SK-N-SH treated with all-trans-retinoic acid at 6 μM for 48 hours (cell line): Measurements from ENCODE around the gene PGK1.

Experiments
- ATAC-seq: fragments of 200-7000 bp; cut with Tn5 transposase; 3 replicates; pipeline ENCODE4 v1.9.1; 2020; ENCODE audit warnings: mild to moderate bottlenecking, moderate library complexity
- ARNTL ChIP-seq: fragments of 450-650 bp; formaldehyde crosslinking; IDR thresholded peaks from 2 replicates; pipeline ENCODE4 v1.5.0; 2020; ENCODE audit warnings: low read depth, mild to moderate bottlenecking, moderate library complexity, borderline replicate concordance
- BACH2 ChIP-seq: fragments of 250-450 bp; sonication (Bioruptor Pico); IDR thresholded peaks from 2 replicates; pipeline ENCODE4 v1.9.0; 2021; ENCODE audit warnings: mild to moderate bottlenecking, borderline replicate concordance
- ESRRG ChIP-seq: fragments of 250-450 bp; sonication (Bioruptor Pico); IDR thresholded peaks from 2 replicates; pipeline ENCODE4 v1.6.1; 2021; ENCODE audit warnings: mild to moderate bottlenecking
- ISL1 ChIP-seq: fragments of 250-450 bp; sonication (Bioruptor Pico); IDR thresholded peaks from 2 replicates; pipeline ENCODE4 v2.1.2; 2022; ENCODE audit warnings: mild to moderate bottlenecking, moderate library complexity
- OSR1 ChIP-seq: fragments of 250-450 bp; sonication (Bioruptor Pico); IDR thresholded peaks from 2 replicates; pipeline ENCODE4 v1.8.0; 2022; ENCODE audit warnings: moderate library complexity, mild to moderate bottlenecking, inconsistent platforms
- POU6F1 ChIP-seq: fragments of 250-450 bp; sonication (Bioruptor Pico); IDR thresholded peaks from 2 replicates; pipeline ENCODE4 v1.8.0; 2021; ENCODE audit warnings: low read depth, mild to moderate bottlenecking, moderate library complexity, borderline replicate concordance
- PPARA ChIP-seq: fragments of 250-450 bp; sonication (Bioruptor Pico); IDR thresholded peaks from 2 replicates; pipeline ENCODE4 v1.5.0; 2020; ENCODE audit warnings: mild to moderate bottlenecking, borderline replicate concordance
- RARB ChIP-seq: fragments of 250-450 bp; sonication (Bioruptor Pico); IDR thresholded peaks from 2 replicates; pipeline ENCODE4 v1.8.0; 2021; ENCODE audit warnings: mild to moderate bottlenecking, moderate library complexity
- SNAI2 ChIP-seq: fragments of 250-450 bp; sonication (Bioruptor Pico); IDR thresholded peaks from 2 replicates; pipeline ENCODE4 v1.5.0; 2020; ENCODE audit warnings: mild to moderate bottlenecking, moderate library complexity
- TCF4 ChIP-seq: fragments of 250-450 bp; sonication (Bioruptor Pico); IDR thresholded peaks from 2 replicates; pipeline ENCODE4 v1.8.0; 2021; ENCODE audit warnings: mild to moderate bottlenecking, moderate library complexity, borderline replicate concordance
- TOX ChIP-seq: fragments of 250-450 bp; sonication (Bioruptor Pico); IDR thresholded peaks from 2 replicates; pipeline ENCODE4 v1.8.0; 2021; ENCODE audit warnings: mild to moderate bottlenecking, moderate library complexity, borderline replicate concordance
- TSHZ2 ChIP-seq: fragments of 250-450 bp; sonication (Bioruptor Pico); IDR thresholded peaks from 2 replicates; pipeline ENCODE4 v1.5.0; 2020; ENCODE audit warnings: mild to moderate bottlenecking, moderate library complexity
- ZC3H10 ChIP-seq: fragments of 250-450 bp; sonication (Bioruptor Pico); IDR thresholded peaks from 2 replicates; pipeline ENCODE4 v1.5.1; 2021; ENCODE audit warnings: mild to moderate bottlenecking, moderate library complexity
- ZFP3 ChIP-seq: fragments of 250-450 bp; sonication (Bioruptor Pico); IDR thresholded peaks from 2 replicates; pipeline ENCODE4 v1.5.0; 2020; ENCODE audit warnings: mild to moderate bottlenecking, moderate library complexity
- ZFP30 ChIP-seq: fragments of 450-650 bp; formaldehyde crosslinking; IDR thresholded peaks from 2 replicates; pipeline ENCODE4 v1.5.0; 2022; ENCODE audit warnings: mild to moderate bottlenecking, moderate library complexity
- ZNF70 ChIP-seq: fragments of 450-650 bp; formaldehyde crosslinking; IDR thresholded peaks from 2 replicates; pipeline ENCODE4 v1.5.0; 2020; ENCODE audit warnings: mild to moderate bottlenecking, moderate library complexity
- ZNF8 ChIP-seq: fragments of 450-650 bp; formaldehyde crosslinking; IDR thresholded peaks from 2 replicates; pipeline ENCODE4 v1.5.0; 2020; ENCODE audit warnings: mild to moderate bottlenecking, moderate library complexity

The PGK1 gene

DNA sequence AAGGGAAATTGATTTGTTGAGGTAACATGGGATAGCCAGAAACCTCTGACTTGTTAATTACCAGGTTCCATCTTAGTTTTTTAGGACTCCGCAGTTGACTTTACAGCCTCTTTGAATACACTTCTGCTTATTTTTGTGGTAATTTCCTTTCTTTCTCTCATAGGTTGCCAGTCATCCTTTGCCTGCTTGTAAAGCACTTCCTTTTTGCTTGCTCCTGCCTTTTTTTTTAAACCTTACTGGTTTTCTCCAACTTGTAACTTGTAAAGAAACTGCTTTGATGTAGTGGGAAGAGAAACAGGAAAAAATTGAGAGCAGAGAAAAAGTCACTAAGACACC, 2.6 kb downstream of the PGK1 start:
- TF ChIP-seq TSHZ2 (CRISPR knock-in tag) = no peak
- TF ChIP-seq BACH2 = no peak
- no peak for TF ChIP-seq PPARA (CRISPR knock-in tag)

GRCh38 chrX:78109458-78109857, 5.4 kb downstream of the PGK1 start:
- no peak for ATAC-seq
- TF ChIP-seq ZC3H10 (CRISPR knock-in tag) (no peak), ZNF70 (no peak), TOX (no peak), SNAI2 (CRISPR knock-in tag) (no peak), ISL1 (CRISPR knock-in tag) (no peak), ZFP3 (CRISPR knock-in tag) (no peak), TCF4 (no peak), TSHZ2 (CRISPR knock-in tag) (no peak), RARB (CRISPR knock-in tag) (no peak), POU6F1 (no peak), ARNTL (CRISPR knock-in tag) (no peak), ZFP30 (no peak)

More for the DNA sequence above, 2.6 kb downstream of the PGK1 start:
- no peak for ATAC-seq

DNA sequence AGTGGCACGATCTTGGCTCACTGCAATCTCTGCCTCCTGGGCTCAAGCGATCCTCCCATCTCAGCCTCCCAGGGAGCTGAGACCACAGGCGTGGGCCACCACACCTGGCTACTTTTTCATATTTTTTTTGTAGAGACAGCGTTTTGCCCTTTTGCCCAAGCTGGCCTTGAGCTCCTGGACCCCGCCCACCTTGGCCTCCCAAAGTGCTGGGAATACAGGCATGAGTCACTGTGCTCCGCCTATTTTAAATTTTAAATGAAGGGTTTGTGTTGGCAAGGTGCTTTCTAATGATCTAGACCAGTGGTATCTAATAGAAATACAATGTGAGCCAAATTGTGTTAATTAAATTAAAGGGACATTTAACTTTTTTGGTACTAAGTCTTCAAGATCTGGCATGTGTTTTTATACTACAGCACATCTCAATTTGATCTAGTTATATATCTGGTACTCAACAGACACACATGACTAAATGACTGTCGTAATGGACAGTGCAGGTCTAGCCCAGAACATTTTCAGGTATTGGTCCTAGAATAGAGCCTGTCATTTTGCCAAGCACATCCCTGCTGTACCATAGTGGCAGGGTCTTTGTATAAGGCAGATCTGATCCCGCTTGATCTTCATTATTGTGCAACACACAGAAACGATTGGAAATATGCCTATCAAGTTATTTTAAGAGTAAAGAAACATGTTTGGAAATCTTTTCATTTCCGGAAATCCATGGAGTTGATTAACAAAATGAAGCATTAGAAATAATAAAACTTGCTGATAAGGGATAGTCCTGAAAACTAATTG, 7.3 kb downstream of the PGK1 start:
- ATAC-seq = no peak
- TF ChIP-seq ZNF70 (no peak), BACH2 (no peak), ZNF8 (no peak), TCF4 (no peak), OSR1 (CRISPR knock-in tag) (no peak), TSHZ2 (CRISPR knock-in tag) (no peak), ZFP30 (no peak), ZC3H10 (CRISPR knock-in tag) (no peak)

DNA sequence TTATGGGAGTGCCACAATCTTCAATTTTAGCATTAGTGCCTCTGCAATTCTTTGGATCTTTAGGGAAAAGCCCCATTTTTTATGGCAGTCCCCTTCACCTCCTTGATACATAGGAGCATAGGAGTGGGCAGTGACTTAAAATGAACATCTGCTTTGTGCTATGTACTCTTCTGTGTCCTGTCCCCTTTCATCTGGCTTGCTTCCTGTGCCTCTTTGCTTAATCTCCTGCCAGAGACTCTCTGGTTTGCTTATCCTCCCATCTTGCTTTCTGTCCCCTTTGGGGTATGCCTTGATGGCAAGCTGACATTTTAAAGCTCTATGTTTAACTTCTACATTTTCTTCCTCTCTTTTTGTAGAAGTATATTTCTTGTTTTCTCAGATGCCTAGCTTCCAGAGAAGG, 12.3 kb downstream of the PGK1 start:
- TF ChIP-seq PPARA (CRISPR knock-in tag) (no peak), BACH2 (no peak), ESRRG (no peak), OSR1 (CRISPR knock-in tag) (no peak)
- ATAC-seq = no peak
